SK-N-SH (cell line): ENCODE data around the gene ADGRA1. TPM values are rescaled to one million over a fixed set of nuclear protein-coding genes. Genes with fewer than 3 reads are reported as not detected.

Experiments used
- CTCF ChIA-PET: fragments of 300-600, 350-600 bp; formaldehyde crosslinking; extraction: SDS; loops from one replicate; lab custom pipeline; 2021; lab: Yijun Ruan, JAX
- POLR2A ChIA-PET: fragments of 350-600 bp; sonication (Branson Sonifier 250); formaldehyde crosslinking; extraction: SDS; loops from one replicate; lab custom pipeline; 2020; ENCODE audit warnings: antibody characterized with exemption, inconsistent platforms; lab: Yijun Ruan, JAX
- DNase-seq: peaks from one replicate; pipeline ENCODE4 v3.0.0; 2012
- H2AFZ ChIP-seq: fragments of 200-600 bp; sonication (generic); 2 replicates; pipeline ENCODE4 v1.8.1; 2016; ENCODE audit warnings: antibody characterized with exemption, mild to moderate bottlenecking, low read depth
- H3F3A ChIP-seq: fragments of 200-600 bp; sonication (generic); replicated peaks from 2 replicates; pipeline ENCODE3; 2016; ENCODE audit warnings: antibody characterized with exemption, mild to moderate bottlenecking; ENCODE audit not compliant: insufficient read depth
- H3K27ac ChIP-seq, 2 experiments: fragments of 200-500 bp in 1 of 2; fragments of 200-600 bp in 1 of 2; sonication (Bioruptor generic) in 1 of 2; sonication (generic), shearing (Covaris generic) in 1 of 2; 2 replicates each; pipeline versions ENCODE4 v1.5.1 to v1.6.1; 2014 to 2016; ENCODE audit warnings: low read depth in 2 of 2, inconsistent platforms in 1 of 2, low read length in 1 of 2, mild to moderate bottlenecking in 1 of 2, mixed read lengths in 1 of 2
- H3K27me3 ChIP-seq: fragments of 200-600 bp; sonication (generic), shearing (Covaris generic); 2 replicates; pipeline ENCODE4 v1.6.1; 2016; ENCODE audit warnings: mixed run types; ENCODE audit not compliant: insufficient read depth
- H3K36me3 ChIP-seq, 2 experiments: fragments of 200-500 bp in 1 of 2; fragments of 200-600 bp in 1 of 2; sonication (Bioruptor generic) in 1 of 2; sonication (generic) in 1 of 2; replicated peaks in 1 of 2; 2 replicates each; pipeline versions ENCODE3 to v1.5.1; 2014 to 2016; ENCODE audit warnings: low read length in 1 of 2, mild to moderate bottlenecking in 1 of 2; ENCODE audit not compliant: insufficient read depth in 2 of 2, control insufficient read depth in 1 of 2
- H3K4me1 ChIP-seq, 2 experiments: fragments of 200-500 bp in 1 of 2; fragments of 200-600 bp in 1 of 2; sonication (Bioruptor generic) in 1 of 2; sonication (generic), shearing (Covaris generic) in 1 of 2; 2 replicates each; pipeline versions ENCODE4 v1.5.1 to v1.6.1; 2014 to 2016; ENCODE audit warnings: low read depth in 1 of 2, low read length in 1 of 2, mixed run types in 1 of 2; ENCODE audit not compliant: insufficient read depth in 2 of 2, control insufficient read depth in 1 of 2
- H3K4me2 ChIP-seq: fragments of 200-600 bp; sonication (generic), shearing (Covaris generic); 2 replicates; pipeline ENCODE4 v1.6.1; 2017; ENCODE audit warnings: mixed run types
- H3K4me3 ChIP-seq, 2 experiments: fragments of 200-500 bp in 1 of 2; fragments of 200-600 bp in 1 of 2; sonication (Bioruptor generic) in 1 of 2; sonication (generic), shearing (Covaris generic) in 1 of 2; 2 replicates each; pipeline versions ENCODE4 v1.5.1 to v1.8.1; 2014 to 2016; ENCODE audit warnings: low read depth in 2 of 2, inconsistent platforms in 1 of 2, low read length in 1 of 2, mild to moderate bottlenecking in 1 of 2, mixed read lengths in 1 of 2, moderate library complexity in 1 of 2
- H3K79me2 ChIP-seq: fragments of 200-600 bp; sonication (generic); 2 replicates; pipeline ENCODE4 v1.8.1; 2017; ENCODE audit warnings: mild to moderate bottlenecking; ENCODE audit not compliant: insufficient read depth
- H3K9ac ChIP-seq: fragments of 200-600 bp; sonication (generic); 2 replicates; pipeline ENCODE4 v1.6.1; 2017; ENCODE audit warnings: mixed run types
- H3K9me2 ChIP-seq: fragments of 200-600 bp; sonication (generic); 2 replicates; pipeline ENCODE4 v1.6.1; 2017; ENCODE audit warnings: mixed run types
- H3K9me3 ChIP-seq: fragments of 200-600 bp; sonication (generic); 2 replicates; pipeline ENCODE4 v1.6.1; 2017; ENCODE audit warnings: mixed run types, mild to moderate bottlenecking, moderate library complexity
- H4K20me1 ChIP-seq: fragments of 200-600 bp; sonication (generic); 2 replicates; pipeline ENCODE4 v1.6.1; 2017; ENCODE audit warnings: mild to moderate bottlenecking, mixed run types; ENCODE audit not compliant: insufficient read depth
- CHD2 ChIP-seq: fragments of 150-350 bp; IDR thresholded peaks from 2 replicates; pipeline ENCODE4 v1.6.1; 2018; ENCODE audit warnings: low read length; ENCODE audit not compliant: partially characterized antibody
- FOSL2 ChIP-seq: IDR thresholded peaks from 2 replicates; pipeline ENCODE4 v1.4.0; 2012; ENCODE audit warnings: low read depth, mild to moderate bottlenecking, moderate library complexity, borderline replicate concordance
- FOXJ3 ChIP-seq: sonication (generic); formaldehyde crosslinking; IDR thresholded peaks from 2 replicates; pipeline ENCODE4 v1.5.1; 2020; ENCODE audit warnings: mild to moderate bottlenecking, missing genetic modification reagents
- GABPA ChIP-seq: IDR thresholded peaks from 2 replicates; pipeline ENCODE4 v1.4.0; 2012; ENCODE audit warnings: low read depth, mild to moderate bottlenecking
- GATA2 ChIP-seq: sonication (generic); formaldehyde crosslinking; IDR thresholded peaks from 2 replicates; pipeline ENCODE4 v1.5.0; 2020; ENCODE audit warnings: mild to moderate bottlenecking, missing genetic modification reagents
- MEF2A ChIP-seq: IDR thresholded peaks from 2 replicates; pipeline ENCODE4 v1.4.0; 2012; ENCODE audit warnings: low read depth, borderline replicate concordance
- POLR2AphosphoS5 ChIP-seq: IDR thresholded peaks from 2 replicates; pipeline ENCODE4 v1.6.1; 2012; ENCODE audit warnings: low read depth, low read length
- SMC3 ChIP-seq: IDR thresholded peaks from 2 replicates; pipeline ENCODE4 v1.6.1; 2012; ENCODE audit warnings: low read depth, low read length, improper control_type of control experiment
- TAF1 ChIP-seq: IDR thresholded peaks from 2 replicates; pipeline ENCODE4 v1.6.1; 2012; ENCODE audit warnings: low read depth, mild to moderate bottlenecking, low read length, moderate library complexity, borderline replicate concordance
- TEAD4 ChIP-seq: IDR thresholded peaks from 2 replicates; pipeline ENCODE4 v1.4.0; 2012; ENCODE audit warnings: mild to moderate bottlenecking, borderline replicate concordance; ENCODE audit not compliant: insufficient read depth
- USF2 ChIP-seq: fragments of 150-350 bp; IDR thresholded peaks from 2 replicates; pipeline ENCODE4 v1.6.1; 2017; ENCODE audit warnings: antibody characterized with exemption, low read length, low read depth, borderline replicate concordance
- YY1 ChIP-seq: IDR thresholded peaks from 2 replicates; pipeline ENCODE4 v1.4.0; 2012; ENCODE audit warnings: low read depth, mild to moderate bottlenecking
- ZBTB33 ChIP-seq: IDR thresholded peaks from 2 replicates; pipeline ENCODE4 v1.4.0; 2012; ENCODE audit warnings: low read depth, borderline replicate concordance
- WGBS: methylation state at CpG from one replicate; pipeline ENCODE4 v1.1.6; 2017; ENCODE audit warnings: low lambda C conversion rate; 5-methylcytosine and 5-hydroxymethylcytosine counted together
- polyA plus RNA-seq, 3 experiments: library from polyadenylated mRNA; depleted of rRNA; stranded (reverse); fragments of >200 nt; gene quantifications; 2 replicates each; pipeline ENCODE4 v1.2.3, GENCODE V29; 2012
- TF ChIP-seq, protein P1 (sequence below): fragments of 150-350 bp; IDR thresholded peaks from 2 replicates; pipeline ENCODE4 v1.6.1; 2016; ENCODE audit warnings: mild to moderate bottlenecking, low read depth, low read length
- TF ChIP-seq, protein P2 (sequence below): IDR thresholded peaks from 2 replicates; pipeline ENCODE4; 2012

The ADGRA1 gene
- polyA plus RNA-seq, 1 of the 3 experiments (the other 2 are of a cell fraction), result not detected

GRCh38 chr10:133158437-133158755, 70.7 kb downstream of the ADGRA1 start:
- Histone ChIP-seq H3K4me2 (no peak overlapping the region), H3K79me2 (no peaks in the 10 kb centered on the region), H3K36me3 (no peaks in the 10 kb centered on the region), H3K27ac (no peak overlapping the region), H4K20me1 (no peaks in the 10 kb centered on the region), H3K9ac (no peak overlapping the region), H2AFZ (no peak overlapping the region), H3K9me3 (no peaks in the 10 kb centered on the region), H3F3A (peaks cover 4% of the 10 kb centered on the region), H3K4me3 (no peak overlapping the region), H3K4me1 (peaks cover 0 to 22% of the 10 kb centered on the region in 2 experiments; a peak in 1 of 4 replicates), H3K9me2 (no peaks in the 10 kb centered on the region), H3K27me3 (0 out of 2 replicates have a peak, but pooled peaks cover 5% of the 10 kb centered on the region)
- CTCF ChIA-PET, result interaction anchor here (1.2 to 3.6 kb wide), 3 partner anchors 15 to 255 kb away, joined by 4 to 13 read pairs (median 4); no protein-coding TSS in a partner anchor
- 77% methylated on average over 8 of the region's 12 CpGs for WGBS
- TF ChIP-seq MEF2A (no peak), TEAD4 (no peak), POLR2AphosphoS5 (no peak), GABPA (no peak)
- DNase-seq, result no peak
- POLR2A ChIA-PET, result no interaction called here

- H3K9ac ChIP-seq, result no peak overlapping the region
- peaks cover 4% of the 10 kb centered on the region for H3F3A ChIP-seq
- H3K4me1 ChIP-seq, result peaks cover 0 to 22% of the 10 kb centered on the region in 2 experiments; a peak in 1 of 4 replicates
- no peaks in the 10 kb centered on the region for H4K20me1 ChIP-seq
- 0 out of 2 replicates have a peak, but pooled peaks cover 5% of the 10 kb centered on the region for H3K27me3 ChIP-seq
- DNase-seq, result no peak
- WGBS, result 40% methylated on average over 4 of the region's 23 CpGs
- no peaks in the 10 kb centered on the region for H3K79me2 ChIP-seq
- no peaks in the 10 kb centered on the region for H3K36me3 ChIP-seq
- no peak overlapping the region for H3K27ac ChIP-seq
- CTCF ChIA-PET, result interaction anchor here (1.2 to 3.6 kb wide), 4 partner anchors 15 to 255 kb away, joined by 4 to 13 read pairs (median 4); no protein-coding TSS in a partner anchor
- no peaks in the 10 kb centered on the region for H3K9me2 ChIP-seq
- no peak overlapping the region for H3K4me3 ChIP-seq
- no peak for TF ChIP-seq GATA2 (CRISPR knock-in tag)
- TF ChIP-seq, protein P1, sequence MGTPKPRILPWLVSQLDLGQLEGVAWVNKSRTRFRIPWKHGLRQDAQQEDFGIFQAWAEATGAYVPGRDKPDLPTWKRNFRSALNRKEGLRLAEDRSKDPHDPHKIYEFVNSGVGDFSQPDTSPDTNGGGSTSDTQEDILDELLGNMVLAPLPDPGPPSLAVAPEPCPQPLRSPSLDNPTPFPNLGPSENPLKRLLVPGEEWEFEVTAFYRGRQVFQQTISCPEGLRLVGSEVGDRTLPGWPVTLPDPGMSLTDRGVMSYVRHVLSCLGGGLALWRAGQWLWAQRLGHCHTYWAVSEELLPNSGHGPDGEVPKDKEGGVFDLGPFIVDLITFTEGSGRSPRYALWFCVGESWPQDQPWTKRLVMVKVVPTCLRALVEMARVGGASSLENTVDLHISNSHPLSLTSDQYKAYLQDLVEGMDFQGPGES, result no peak
- no peak for TF ChIP-seq SMC3
- TF ChIP-seq, all 33 proteins: peak for 0
- Histone ChIP-seq H3K4me2 (no peak overlapping the region), H2AFZ (no peak overlapping the region), H3K9me3 (no peaks in the 10 kb centered on the region)
- POLR2A ChIA-PET, result no interaction called here
These were observed 71.3 kb downstream of the ADGRA1 start for GRCh38 chr10:133158756-133159610.

GRCh38 chr10:133159611-133159949, 71.9 kb downstream of the ADGRA1 start:
- no peak overlapping the region for H2AFZ ChIP-seq
- H3K79me2 ChIP-seq, result no peaks in the 10 kb centered on the region
- H3F3A ChIP-seq, result peaks cover 4% of the 10 kb centered on the region
- H3K4me3 ChIP-seq, result no peak overlapping the region
- H3K36me3 ChIP-seq, result no peaks in the 10 kb centered on the region
- no peaks in the 10 kb centered on the region for H4K20me1 ChIP-seq
- ChIA-PET POLR2A (no interaction called here), CTCF (interaction anchor here (1.5 to 3.6 kb wide), 3 partner anchors 16 to 220 kb away, joined by 4 to 13 read pairs (median 4); no protein-coding TSS in a partner anchor)
- no peak for DNase-seq
- no peaks in the 10 kb centered on the region for H3K9me2 ChIP-seq
- H3K9me3 ChIP-seq, result no peaks in the 10 kb centered on the region
- WGBS, result 0% methylated on average over 1 of the region's 18 CpGs
- no peak overlapping the region for H3K4me2 ChIP-seq
- no peak overlapping the region for H3K9ac ChIP-seq
- no peak overlapping the region for H3K27ac ChIP-seq
- peaks cover 0 to 22% of the 10 kb centered on the region in 2 experiments; a peak in 1 of 4 replicates for H3K4me1 ChIP-seq
- 0 out of 2 replicates have a peak, but pooled peaks cover 5% of the 10 kb centered on the region for H3K27me3 ChIP-seq
- TF ChIP-seq, protein P2, sequence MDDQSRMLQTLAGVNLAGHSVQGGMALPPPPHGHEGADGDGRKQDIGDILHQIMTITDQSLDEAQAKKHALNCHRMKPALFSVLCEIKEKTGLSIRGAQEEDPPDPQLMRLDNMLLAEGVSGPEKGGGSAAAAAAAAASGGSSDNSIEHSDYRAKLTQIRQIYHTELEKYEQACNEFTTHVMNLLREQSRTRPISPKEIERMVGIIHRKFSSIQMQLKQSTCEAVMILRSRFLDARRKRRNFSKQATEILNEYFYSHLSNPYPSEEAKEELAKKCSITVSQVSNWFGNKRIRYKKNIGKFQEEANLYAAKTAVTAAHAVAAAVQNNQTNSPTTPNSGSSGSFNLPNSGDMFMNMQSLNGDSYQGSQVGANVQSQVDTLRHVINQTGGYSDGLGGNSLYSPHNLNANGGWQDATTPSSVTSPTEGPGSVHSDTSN, result no peak
- TF ChIP-seq MEF2A (no peak), CHD2 (no peak), FOSL2 (no peak), TAF1 (no peak), ZBTB33 (no peak), USF2 (no peak), SMC3 (no peak), YY1 (no peak), FOXJ3 (CRISPR knock-in tag) (no peak)
